Cardiac atrium fibroblast (primary cell): Measurements from ENCODE around the gene RORC. TPM values are rescaled to one million over a fixed set of nuclear protein-coding genes. Genes with fewer than 3 reads are reported as not detected.

ENCODE experiments used
- total RNA-seq: library from RNA; depleted of rRNA; stranded (reverse); fragments of >200 nt; gene quantifications from 2 replicates; pipeline ENCODE4 v1.2.3, GENCODE V29; 2015

The RORC gene
- not detected in 2 replicates for total RNA-seq

DNA sequence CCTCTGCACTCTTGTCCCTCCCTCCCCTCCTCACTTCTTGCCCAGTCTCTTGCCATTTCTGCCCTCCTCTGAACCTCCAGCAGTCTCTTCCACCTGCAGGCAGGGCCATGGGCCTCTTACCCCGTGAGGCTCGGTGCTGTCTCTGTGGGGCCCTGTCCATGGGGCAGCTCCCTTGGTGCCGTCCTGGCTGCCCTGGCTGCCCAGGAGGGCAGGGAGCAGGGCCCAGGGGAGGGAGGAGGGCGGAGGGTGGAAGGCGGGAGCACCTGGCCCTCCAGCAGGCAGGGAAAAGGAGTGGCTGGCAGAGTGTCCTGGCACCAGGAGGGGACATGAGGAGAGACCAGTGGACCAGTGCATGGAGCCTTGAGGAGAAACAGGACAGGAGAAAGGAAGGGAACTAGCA is at the start of gene RORC:
Gene RORC (minus strand): TSS at position 198 of the 400 bp plus-strand sequence. CDS start 38 bp downstream, at position 160.

GRCh38 chr1:151853411-151853943 is 21.9 kb upstream of the RORC start, which contains the start of gene THEM5:
THEM5 (minus strand) TSS chr1:151853712; CDS start chr1:151853565, 147 bp downstream.

GRCh38 chr1:151839457-151840403 is 8.1 kb upstream of the RORC start, which contains the start of gene C2CD4D:
C2CD4D (minus strand) TSS chr1:151839820; CDS start chr1:151838989, 831 bp downstream.

DNA sequence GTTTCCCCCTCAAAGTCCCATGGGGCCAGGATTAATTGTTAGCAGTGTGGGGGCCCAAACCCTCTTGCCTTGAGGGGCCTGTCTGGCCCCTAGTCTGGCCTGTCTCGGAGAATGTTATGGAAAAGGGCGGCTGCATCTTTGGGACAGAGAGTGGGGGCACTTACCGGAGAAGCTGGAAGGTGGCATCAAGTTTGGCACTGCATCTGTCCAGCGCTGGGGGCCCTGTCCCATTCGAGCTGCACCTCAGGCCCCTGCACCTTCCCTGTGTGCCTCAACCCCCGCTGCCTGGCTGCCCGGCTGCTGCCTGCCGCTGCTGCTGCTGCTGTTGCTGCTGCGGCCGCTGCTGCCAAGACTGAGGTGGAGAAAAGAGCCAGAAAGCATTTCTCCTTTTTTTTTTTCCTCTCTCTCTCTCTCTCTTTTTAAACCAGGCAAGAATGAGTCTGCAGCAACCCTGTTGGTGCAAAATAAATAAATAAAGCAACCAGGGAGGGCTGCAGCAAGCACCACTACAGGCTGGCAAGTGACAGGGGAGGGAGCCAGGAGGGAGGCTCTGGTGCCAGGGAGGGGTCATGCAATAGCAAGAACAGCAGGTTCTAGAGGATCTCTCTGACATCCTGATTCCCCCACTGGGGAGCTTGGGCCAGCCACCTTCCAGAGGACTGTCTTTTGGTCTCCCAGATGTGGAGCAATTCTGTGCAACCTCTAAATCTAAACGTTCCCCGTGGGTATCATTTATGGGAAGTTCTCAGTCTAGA is 26.4 kb downstream of the RORC start, which contains the start of gene LINGO4:
Gene LINGO4 (minus strand): TSS at position 354 of the 755 bp plus-strand sequence. CDS start 2,715 bp downstream, outside the sequence.

DNA sequence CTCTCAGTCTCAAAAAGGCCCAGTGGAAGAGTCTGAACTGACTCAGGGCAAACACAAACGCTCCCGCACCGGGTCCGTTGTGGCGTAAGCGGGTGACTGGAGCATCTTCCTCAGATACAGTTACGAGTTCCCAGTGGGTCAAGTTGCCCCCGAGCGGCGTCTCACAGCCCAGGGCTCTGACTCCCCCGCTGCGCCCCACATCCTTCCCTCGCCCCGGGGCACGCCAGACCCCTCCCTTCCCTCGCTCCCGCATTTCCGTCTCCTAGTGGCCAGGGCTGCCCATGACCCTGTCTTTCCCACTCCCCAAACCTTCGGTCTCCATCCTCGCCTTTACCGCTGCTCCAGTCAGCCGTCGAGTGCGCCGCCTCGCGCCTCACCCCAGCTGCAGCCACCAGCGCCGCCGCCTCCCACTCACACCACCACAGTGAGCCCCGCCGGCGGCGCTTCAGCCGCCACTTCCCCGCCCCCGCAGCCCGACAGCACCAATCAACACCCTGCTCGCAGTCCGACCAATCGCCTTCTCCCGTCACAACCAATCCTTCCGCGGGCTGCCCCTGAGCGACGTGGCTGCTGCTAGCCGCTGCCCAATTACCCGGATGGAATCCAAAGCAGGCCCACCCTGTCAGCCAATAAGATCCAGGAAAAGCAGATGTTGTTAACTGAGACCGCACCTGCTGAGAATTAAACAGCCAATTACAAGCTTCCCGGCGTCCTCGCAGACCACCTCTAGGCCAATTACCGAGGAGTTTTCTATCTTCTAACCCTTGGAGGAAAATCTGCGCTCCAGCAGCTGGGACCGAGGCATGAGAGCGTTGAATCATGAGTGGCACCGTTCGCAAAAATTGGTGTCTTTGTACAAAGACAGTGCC is 41.3 kb downstream of the RORC start, which contains the start of gene TDRKH:
Gene TDRKH (minus strand): TSS at position 430 of the 869 bp plus-strand sequence. CDS start 7,478 bp downstream, outside the sequence.

GRCh38 chr1:151762941-151763921 is 68.4 kb downstream of the RORC start, which contains the start of gene MRPL9:
MRPL9 (minus strand) TSS chr1:151763496; CDS start chr1:151763479, 17 bp downstream.

Other genes starting within 250 kb of the RORC start
- 7.8 and 10.2 TPM in 2 replicates for gene SNX27, start 219.8 kb downstream of the RORC start, total RNA-seq
- gene CELF3, start 115.0 kb downstream of the RORC start, total RNA-seq: not detected in 2 replicates
- not detected in 2 replicates for gene RIIAD1, start 110.3 kb downstream of the RORC start, total RNA-seq
- gene MRPL9, start 68.3 kb downstream of the RORC start, total RNA-seq: 39.0 and 56.5 TPM in 2 replicates
- 0.65 and 1.8 TPM in 2 replicates for gene TDRKH, start 41.3 kb downstream of the RORC start, total RNA-seq
- gene LINGO4, start 26.4 kb downstream of the RORC start, total RNA-seq: not detected in 2 replicates
- gene C2CD4D, start 8.0 kb upstream of the RORC start, total RNA-seq: not detected in 2 replicates
- not detected in 2 replicates for gene THEM5, start 21.9 kb upstream of the RORC start, total RNA-seq
- 10.4 and 18.6 TPM in 2 replicates for gene THEM4, start 77.7 kb upstream of the RORC start, total RNA-seq
- gene S100A10, start 162.1 kb upstream of the RORC start, total RNA-seq: 247 and 259 TPM in 2 replicates
- gene S100A11, start 205.2 kb upstream of the RORC start, total RNA-seq: 391 and 483 TPM in 2 replicates